GM12865 (cell line): ENCODE data around the gene NSMCE3.
A peak's percentile ranks its signal among the peaks of the same experiment; 100 is the strongest.
"Not testable (repeated sequence)": the region's sequence is repeated elsewhere in the genome, so short reads cannot be mapped to it uniquely, and the experiment has no call there.

Source experiments
- DNase-seq: peaks from one replicate; pipeline ENCODE4 v3.0.0; 2010; ENCODE audit warnings: low read depth
- H3K4me3 ChIP-seq: 2 replicates; pipeline ENCODE4 v1.5.1; 2011; ENCODE audit warnings: mild to moderate bottlenecking, low read depth, low read length, control low read depth
- CTCF ChIP-seq: IDR thresholded peaks from 2 replicates; pipeline ENCODE4 v1.5.1; 2011; ENCODE audit warnings: low read length, control low read depth, low read depth, inconsistent platforms; ENCODE audit not compliant: insufficient read depth; ENCODE audit errors: missing control alignments

Gene NSMCE3

GRCh38 chr15:29239395-29239794 lies 30.2 kb downstream of the NSMCE3 start:
- no peak for TF ChIP-seq CTCF
- no peak for DNase-seq
- H3K4me3 ChIP-seq, result no peak overlapping the region

- no peak overlapping the region for H3K4me3 ChIP-seq
- no peak for DNase-seq
- TF ChIP-seq CTCF, result no peak
Measured at GRCh38 chr15:29233566-29233965, 36.1 kb downstream of the NSMCE3 start.

GRCh38 chr15:29226436-29227208 lies 43.0 kb downstream of the NSMCE3 start:
- no peak overlapping the region for H3K4me3 ChIP-seq
- TF ChIP-seq CTCF, result no peak

GRCh38 chr15:29225534-29226234 lies 43.9 kb downstream of the NSMCE3 start:
- DNase-seq, result peak; percentile 31
- no peak for TF ChIP-seq CTCF
- no peak overlapping the region for H3K4me3 ChIP-seq

More at GRCh38 chr15:29226436-29227208, 43.0 kb downstream of the NSMCE3 start:
- DNase-seq, result no peak

- not testable (repeated sequence) for DNase-seq, H3K4me3 ChIP-seq
Measured at GRCh38 chr15:29224987-29225363, 44.6 kb downstream of the NSMCE3 start.

- not testable (repeated sequence) for H3K4me3 ChIP-seq, DNase-seq
Measured at GRCh38 chr15:29224235-29224986, 45.2 kb downstream of the NSMCE3 start.

- H3K4me3 ChIP-seq, result no peak overlapping the region
- no peak for DNase-seq
- no peak for TF ChIP-seq CTCF
Measured at GRCh38 chr15:29223640-29224039, 46.0 kb downstream of the NSMCE3 start.
